Stomach smooth muscle (tissue), 2 donors: ENCODE measurements around the gene LUZP2.

Experiments
- H3K27ac ChIP-seq: one replicate; pipeline ENCODE4 v1.7.0; 2013; ENCODE audit warnings: mild to moderate bottlenecking, low read length, inconsistent platforms
- H3K27me3 ChIP-seq, 2 donors: one replicate each; pipeline ENCODE4 v1.7.0; 2013; ENCODE audit warnings: low read length in 2 of 2; ENCODE audit not compliant: insufficient read depth in 2 of 2, control insufficient read depth in 1 of 2
- H3K36me3 ChIP-seq, 2 donors: one replicate each; pipeline ENCODE4 v1.7.0; 2013; ENCODE audit warnings: low read length in 2 of 2; ENCODE audit not compliant: control insufficient read depth in 2 of 2, insufficient read depth in 2 of 2
- H3K4me1 ChIP-seq: one replicate; pipeline ENCODE4 v1.7.0; 2013; ENCODE audit warnings: low read length; ENCODE audit not compliant: control insufficient read depth, insufficient read depth
- H3K4me3 ChIP-seq, 2 donors: one replicate each; pipeline ENCODE4 v1.7.0; 2013; ENCODE audit warnings: low read length in 2 of 2
- H3K9ac ChIP-seq, 2 donors: one replicate each; pipeline ENCODE4 v1.7.0; 2013; ENCODE audit warnings: low read length in 2 of 2, mild to moderate bottlenecking in 1 of 2
- H3K9me3 ChIP-seq, 2 donors: one replicate each; pipeline ENCODE4 v1.7.0; 2013; ENCODE audit warnings: low read length in 2 of 2; ENCODE audit not compliant: control insufficient read depth in 2 of 2
- donor health status: healthy.
- donor health status: Pancreatic carcinoma.

LUZP2 gene

DNA sequence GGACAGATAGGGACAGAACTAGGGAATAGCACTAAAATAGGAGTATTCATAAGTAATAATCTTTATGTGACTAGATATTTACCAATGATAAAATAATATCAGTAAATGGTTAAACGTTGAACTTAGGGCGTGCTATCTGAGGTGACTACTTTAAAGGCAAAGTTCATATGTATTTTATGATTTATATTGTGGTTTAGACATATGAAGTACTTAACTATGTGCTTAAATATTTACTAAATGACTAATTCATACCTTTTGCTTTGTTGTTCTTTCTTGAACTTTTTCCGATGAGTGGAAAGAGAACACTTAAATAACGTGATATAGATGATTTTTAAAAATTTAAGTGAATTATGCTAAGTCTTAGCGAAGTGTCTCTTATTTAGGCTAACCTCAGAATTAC lies 14.7 kb downstream of the LUZP2 start:
- Histone ChIP-seq H3K36me3 (no peaks in the 10 kb centered on the region), H3K4me3 (no peak overlapping the region), H3K27me3 (no peaks in the 10 kb centered on the region), H3K4me1 (no peaks in the 10 kb centered on the region), H3K27ac (no peak overlapping the region), H3K9ac (no peak overlapping the region), H3K9me3 (no peaks in the 10 kb centered on the region)

- no peaks in the 10 kb centered on the region for H3K36me3 ChIP-seq
- no peak overlapping the region for H3K4me3 ChIP-seq
- no peak overlapping the region for H3K27ac ChIP-seq
- no peaks in the 10 kb centered on the region for H3K4me1 ChIP-seq
- H3K9ac ChIP-seq: no peak overlapping the region
- no peaks in the 10 kb centered on the region for H3K9me3 ChIP-seq
- no peaks in the 10 kb centered on the region for H3K27me3 ChIP-seq
These were observed 16.8 kb downstream of the LUZP2 start for GRCh38 chr11:24513479-24514218.

DNA sequence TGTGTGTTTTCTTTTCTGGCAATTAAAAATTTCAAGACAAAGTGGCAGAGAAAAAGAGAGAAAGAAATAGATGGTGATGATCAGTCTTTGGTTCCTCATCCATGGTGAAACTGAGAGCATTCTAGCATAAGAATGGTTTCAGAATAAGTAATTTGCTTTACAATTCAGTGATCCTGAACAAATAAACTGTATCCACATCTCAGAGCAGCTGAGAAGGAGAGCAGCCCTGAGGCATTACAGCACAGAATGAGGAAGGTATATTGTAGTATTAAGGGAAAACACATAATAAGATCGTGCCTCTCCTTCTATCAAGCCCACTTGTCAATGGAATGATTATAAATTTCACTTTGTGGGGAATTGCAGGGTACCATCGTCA lies 17.4 kb downstream of the LUZP2 start:
- Histone ChIP-seq H3K27ac (no peak overlapping the region), H3K4me3 (no peak overlapping the region), H3K4me1 (no peaks in the 10 kb centered on the region), H3K27me3 (no peaks in the 10 kb centered on the region), H3K9ac (no peak overlapping the region), H3K36me3 (no peaks in the 10 kb centered on the region), H3K9me3 (no peaks in the 10 kb centered on the region)

- Histone ChIP-seq H3K36me3 (no peaks in the 10 kb centered on the region), H3K27ac (no peak overlapping the region), H3K4me1 (no peaks in the 10 kb centered on the region), H3K27me3 (no peaks in the 10 kb centered on the region), H3K9me3 (no peaks in the 10 kb centered on the region), H3K4me3 (no peak overlapping the region), H3K9ac (no peak overlapping the region)
These were observed 18.8 kb downstream of the LUZP2 start for GRCh38 chr11:24515632-24516031.

DNA sequence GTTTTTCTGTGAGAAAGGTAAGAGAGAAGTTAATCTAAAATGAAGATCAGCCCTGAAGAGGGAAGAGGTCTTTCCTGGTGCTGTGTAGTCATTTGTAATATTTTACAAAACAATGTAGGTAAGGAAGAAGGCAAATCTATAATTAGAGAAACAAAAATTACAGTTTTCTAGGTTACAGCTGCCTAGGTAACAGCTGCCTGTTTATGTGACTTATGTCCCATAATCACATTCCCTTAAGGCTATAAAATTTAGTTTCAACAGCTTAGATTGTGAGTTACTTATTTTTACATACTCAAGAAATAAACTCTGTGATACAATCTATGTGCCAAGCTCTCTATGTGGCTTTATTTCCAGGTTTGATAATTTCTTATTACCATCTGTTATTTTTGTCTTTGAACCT lies 19.8 kb downstream of the LUZP2 start:
- Histone ChIP-seq H3K27ac (no peak overlapping the region), H3K27me3 (no peaks in the 10 kb centered on the region), H3K9ac (no peak overlapping the region), H3K9me3 (no peaks in the 10 kb centered on the region), H3K4me3 (no peak overlapping the region), H3K36me3 (no peaks in the 10 kb centered on the region), H3K4me1 (no peaks in the 10 kb centered on the region)

DNA sequence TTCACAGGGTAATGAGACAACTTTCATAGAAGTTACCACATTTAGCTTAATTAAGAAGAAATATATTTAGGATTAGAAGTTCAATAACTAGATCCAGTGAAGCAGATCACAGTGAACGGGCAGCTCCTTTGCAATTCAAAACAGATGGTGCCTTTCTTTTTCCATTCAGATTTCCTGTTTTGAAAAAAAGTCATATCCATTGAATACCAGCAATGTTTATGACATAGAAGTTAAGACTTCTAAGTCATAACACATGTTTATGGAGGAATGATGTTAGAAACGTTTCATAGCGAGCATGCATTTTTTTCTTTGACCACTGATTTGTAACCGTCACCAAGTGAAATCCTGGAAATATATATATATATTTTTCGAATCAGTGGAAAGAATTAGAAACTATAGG lies 24.7 kb downstream of the LUZP2 start:
- no peak overlapping the region for H3K27ac ChIP-seq
- no peak overlapping the region for H3K9ac ChIP-seq
- H3K9me3 ChIP-seq: no peaks in the 10 kb centered on the region
- no peaks in the 10 kb centered on the region for H3K27me3 ChIP-seq
- no peaks in the 10 kb centered on the region for H3K36me3 ChIP-seq
- no peaks in the 10 kb centered on the region for H3K4me1 ChIP-seq
- no peak overlapping the region for H3K4me3 ChIP-seq

- H3K4me3 ChIP-seq: no peak overlapping the region
- no peaks in the 10 kb centered on the region for H3K9me3 ChIP-seq
- no peaks in the 10 kb centered on the region for H3K36me3 ChIP-seq
- H3K9ac ChIP-seq: no peak overlapping the region
- no peaks in the 10 kb centered on the region for H3K4me1 ChIP-seq
- H3K27ac ChIP-seq: no peak overlapping the region
- no peaks in the 10 kb centered on the region for H3K27me3 ChIP-seq
These were observed 27.3 kb downstream of the LUZP2 start for GRCh38 chr11:24524156-24524555.

DNA sequence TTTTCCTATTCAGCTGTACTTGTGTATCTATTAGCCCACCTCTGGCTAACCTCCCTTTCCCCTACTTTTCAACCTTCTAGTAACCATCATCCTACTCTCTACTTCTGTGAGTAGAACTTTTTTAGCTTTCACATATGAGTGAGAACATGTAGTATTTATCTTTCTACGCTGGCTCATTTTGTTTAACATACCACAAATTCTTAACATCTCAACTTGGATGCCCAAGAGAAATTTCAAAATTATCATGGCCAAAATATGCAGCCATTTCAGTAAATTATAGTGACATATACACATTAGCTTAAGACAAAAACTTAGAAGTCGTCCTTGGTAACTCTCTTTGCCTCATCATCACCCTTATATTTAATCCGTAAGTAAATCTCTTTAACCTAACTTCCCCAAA lies 34.7 kb downstream of the LUZP2 start:
- Histone ChIP-seq H3K9me3 (no peaks in the 10 kb centered on the region), H3K27me3 (no peaks in the 10 kb centered on the region), H3K4me1 (no peaks in the 10 kb centered on the region), H3K27ac (no peak overlapping the region), H3K9ac (no peak overlapping the region), H3K4me3 (no peak overlapping the region), H3K36me3 (no peaks in the 10 kb centered on the region)

DNA sequence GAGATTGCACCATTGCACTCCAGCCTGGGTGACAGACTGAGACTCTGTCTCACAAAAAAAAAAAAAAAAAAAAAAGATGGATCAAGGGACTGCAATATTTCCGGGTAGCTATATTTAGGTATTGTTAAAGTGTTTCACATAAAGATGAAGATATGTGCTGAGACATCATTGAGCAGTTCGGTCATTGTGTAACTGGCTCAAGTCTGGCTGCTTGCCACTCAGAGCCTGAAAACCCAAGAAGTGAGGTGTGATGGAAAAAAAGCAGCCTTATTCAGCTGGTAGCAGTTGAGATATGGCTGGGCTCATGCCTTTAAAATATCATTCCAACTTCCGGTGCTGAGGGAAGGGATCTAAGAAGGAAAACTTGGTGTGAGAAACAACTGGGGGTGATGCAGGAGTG lies 46.9 kb downstream of the LUZP2 start:
- H3K4me3 ChIP-seq: no peak overlapping the region
- H3K27me3 ChIP-seq: no peaks in the 10 kb centered on the region
- no peaks in the 10 kb centered on the region for H3K9me3 ChIP-seq
- H3K36me3 ChIP-seq: no peaks in the 10 kb centered on the region
- no peak overlapping the region for H3K27ac ChIP-seq
- no peaks in the 10 kb centered on the region for H3K4me1 ChIP-seq
- H3K9ac ChIP-seq: no peak overlapping the region

GRCh38 chr11:24556693-24557092 lies 59.8 kb downstream of the LUZP2 start:
- no peak overlapping the region for H3K27ac ChIP-seq
- H3K36me3 ChIP-seq: no peaks in the 10 kb centered on the region
- no peaks in the 10 kb centered on the region for H3K4me1 ChIP-seq
- no peaks in the 10 kb centered on the region for H3K27me3 ChIP-seq
- H3K4me3 ChIP-seq: no peak overlapping the region
- H3K9ac ChIP-seq: no peak overlapping the region
- no peaks in the 10 kb centered on the region for H3K9me3 ChIP-seq

DNA sequence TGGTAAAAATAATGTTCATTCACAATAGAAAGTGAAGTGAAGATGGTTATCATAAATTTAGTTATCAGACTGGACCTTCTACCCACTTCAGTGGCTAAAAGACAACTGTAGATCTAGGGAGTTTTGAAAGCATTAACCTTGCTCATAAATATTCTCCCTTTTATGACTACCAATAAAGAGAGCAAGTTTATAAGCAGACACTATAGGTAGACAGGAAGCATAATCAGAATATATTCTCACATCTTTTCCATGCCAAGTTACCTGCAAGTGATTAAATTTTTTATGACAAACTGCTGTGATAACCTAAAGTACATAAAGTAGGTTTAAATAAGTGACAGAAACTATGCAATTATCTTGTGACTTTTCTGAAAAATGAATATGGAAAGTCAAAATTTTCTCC lies 62.5 kb downstream of the LUZP2 start:
- Histone ChIP-seq H3K27ac (no peak overlapping the region), H3K9ac (no peak overlapping the region), H3K36me3 (no peaks in the 10 kb centered on the region), H3K27me3 (no peaks in the 10 kb centered on the region), H3K4me3 (no peak overlapping the region), H3K9me3 (no peaks in the 10 kb centered on the region), H3K4me1 (no peaks in the 10 kb centered on the region)
